HepG2 (cell line): ENCODE data around the gene PSG3.
"Not testable (repeated sequence)": the region's sequence is repeated elsewhere in the genome, so short reads cannot be mapped to it uniquely, and the experiment has no call there.

Experiments
- KDM5B ChIP-seq: sonication (generic); formaldehyde crosslinking; IDR thresholded peaks from 2 replicates; pipeline ENCODE4 v1.4.0; 2020; ENCODE audit warnings: missing genetic modification reagents, mild to moderate bottlenecking, borderline replicate concordance
- MAZ ChIP-seq, 2 experiments: sonication (generic) in 1 of 2; formaldehyde crosslinking in 1 of 2; IDR thresholded peaks; 2 replicates each; pipeline versions ENCODE4 v1.5.0 to v1.6.1; 2012 to 2020; ENCODE audit warnings: low read depth in 2 of 2, mild to moderate bottlenecking in 2 of 2, borderline replicate concordance in 1 of 2, improper control_type of control experiment in 1 of 2, low read length in 1 of 2, missing genetic modification reagents in 1 of 2, moderate library complexity in 1 of 2
- MTA1 ChIP-seq: sonication (generic); formaldehyde crosslinking; IDR thresholded peaks from 2 replicates; pipeline ENCODE4 v1.4.0; 2020; ENCODE audit warnings: missing genetic modification reagents, mild to moderate bottlenecking, borderline replicate concordance
- TBL1XR1 ChIP-seq: fragments of 150-350 bp; IDR thresholded peaks from 2 replicates; pipeline ENCODE4 v1.6.1; 2014; ENCODE audit warnings: borderline replicate concordance, low read length; ENCODE audit not compliant: partially characterized antibody

- TF ChIP-seq TBL1XR1; MAZ (IDR thresholded peaks at IDR 0.05; ENCODE audit: borderline replicate concordance, low read depth, low read length); MAZ (CRISPR knock-in tag; IDR thresholded peaks at IDR 0.05; ENCODE audit: low read depth); MTA1 (CRISPR knock-in tag); KDM5B (CRISPR knock-in tag): not testable (repeated sequence)
These were observed 36.7 kb upstream of the PSG3 start for GRCh38 chr19:42776750-42777612.
